ENCODE results near the gene SERINC2.

DNA sequence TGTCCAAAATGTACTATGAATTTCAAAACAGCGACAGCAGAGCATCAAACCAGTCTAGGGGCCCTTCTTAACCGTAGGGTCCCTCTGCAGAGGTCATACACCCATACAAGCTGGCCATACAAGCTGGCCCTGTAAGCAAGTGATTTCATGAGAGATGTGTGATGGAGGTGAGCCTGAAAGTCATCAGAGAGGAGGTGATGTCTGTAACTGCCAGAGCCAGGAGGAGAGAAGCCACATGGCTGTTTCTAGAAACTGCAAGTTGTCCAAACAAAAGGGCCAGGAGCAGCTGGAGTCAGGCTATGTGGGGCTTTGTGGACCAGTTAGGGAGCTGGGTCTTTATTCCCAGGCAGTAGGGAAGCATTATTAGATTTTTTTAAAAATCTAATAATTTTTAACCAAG, 14.8 kb upstream of the SERINC2 start:
- TF ChIP-seq, protein P1, sequence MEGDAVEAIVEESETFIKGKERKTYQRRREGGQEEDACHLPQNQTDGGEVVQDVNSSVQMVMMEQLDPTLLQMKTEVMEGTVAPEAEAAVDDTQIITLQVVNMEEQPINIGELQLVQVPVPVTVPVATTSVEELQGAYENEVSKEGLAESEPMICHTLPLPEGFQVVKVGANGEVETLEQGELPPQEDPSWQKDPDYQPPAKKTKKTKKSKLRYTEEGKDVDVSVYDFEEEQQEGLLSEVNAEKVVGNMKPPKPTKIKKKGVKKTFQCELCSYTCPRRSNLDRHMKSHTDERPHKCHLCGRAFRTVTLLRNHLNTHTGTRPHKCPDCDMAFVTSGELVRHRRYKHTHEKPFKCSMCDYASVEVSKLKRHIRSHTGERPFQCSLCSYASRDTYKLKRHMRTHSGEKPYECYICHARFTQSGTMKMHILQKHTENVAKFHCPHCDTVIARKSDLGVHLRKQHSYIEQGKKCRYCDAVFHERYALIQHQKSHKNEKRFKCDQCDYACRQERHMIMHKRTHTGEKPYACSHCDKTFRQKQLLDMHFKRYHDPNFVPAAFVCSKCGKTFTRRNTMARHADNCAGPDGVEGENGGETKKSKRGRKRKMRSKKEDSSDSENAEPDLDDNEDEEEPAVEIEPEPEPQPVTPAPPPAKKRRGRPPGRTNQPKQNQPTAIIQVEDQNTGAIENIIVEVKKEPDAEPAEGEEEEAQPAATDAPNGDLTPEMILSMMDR (IDR thresholded peaks at IDR 0.05): no peak
- TF ChIP-seq POLR2AphosphoS5 (IDR thresholded peaks at IDR 0.05): no peak
- TF ChIP-seq POLR2A (IDR thresholded peaks at IDR 0.05): no peak

Data from transverse colon (tissue), 4 donors.